ENCODE results near the gene RGS6.

DNA sequence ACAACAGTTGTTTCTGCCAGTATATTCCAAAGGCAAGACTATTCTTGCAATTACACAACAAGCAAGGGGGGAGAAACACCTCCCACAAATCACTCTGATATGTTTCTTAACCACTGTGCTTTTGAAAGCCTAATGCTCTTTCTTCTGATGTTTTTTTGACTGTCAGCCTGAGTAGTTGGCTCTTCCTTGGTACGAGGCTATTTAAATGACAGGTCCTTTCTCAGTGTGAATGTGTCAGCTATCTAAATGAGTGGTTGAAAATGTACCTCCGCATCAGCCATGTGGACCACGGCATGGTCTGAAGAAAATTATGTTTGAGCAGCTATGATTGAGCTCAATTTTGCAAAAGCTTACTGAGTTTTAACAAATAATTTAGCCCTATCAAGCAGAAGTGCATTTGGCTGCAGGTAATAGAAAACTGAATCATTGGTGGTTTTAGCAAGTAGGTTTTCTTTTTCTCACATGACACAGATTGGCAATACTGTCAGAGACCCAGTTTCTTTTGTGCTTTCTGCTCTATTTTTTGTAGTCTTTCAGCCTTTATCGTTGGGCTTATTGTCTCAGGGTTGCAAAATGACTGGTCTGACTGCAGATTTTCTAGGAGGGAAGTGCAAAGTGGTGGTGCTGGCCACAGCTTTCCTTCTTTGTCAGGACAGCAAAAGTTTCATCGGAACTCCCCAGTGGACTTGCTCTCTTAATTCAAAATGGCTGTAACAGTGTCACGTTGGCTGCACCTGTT lies 162.8 kb downstream of the RGS6 start:
- TF ChIP-seq, protein P1, sequence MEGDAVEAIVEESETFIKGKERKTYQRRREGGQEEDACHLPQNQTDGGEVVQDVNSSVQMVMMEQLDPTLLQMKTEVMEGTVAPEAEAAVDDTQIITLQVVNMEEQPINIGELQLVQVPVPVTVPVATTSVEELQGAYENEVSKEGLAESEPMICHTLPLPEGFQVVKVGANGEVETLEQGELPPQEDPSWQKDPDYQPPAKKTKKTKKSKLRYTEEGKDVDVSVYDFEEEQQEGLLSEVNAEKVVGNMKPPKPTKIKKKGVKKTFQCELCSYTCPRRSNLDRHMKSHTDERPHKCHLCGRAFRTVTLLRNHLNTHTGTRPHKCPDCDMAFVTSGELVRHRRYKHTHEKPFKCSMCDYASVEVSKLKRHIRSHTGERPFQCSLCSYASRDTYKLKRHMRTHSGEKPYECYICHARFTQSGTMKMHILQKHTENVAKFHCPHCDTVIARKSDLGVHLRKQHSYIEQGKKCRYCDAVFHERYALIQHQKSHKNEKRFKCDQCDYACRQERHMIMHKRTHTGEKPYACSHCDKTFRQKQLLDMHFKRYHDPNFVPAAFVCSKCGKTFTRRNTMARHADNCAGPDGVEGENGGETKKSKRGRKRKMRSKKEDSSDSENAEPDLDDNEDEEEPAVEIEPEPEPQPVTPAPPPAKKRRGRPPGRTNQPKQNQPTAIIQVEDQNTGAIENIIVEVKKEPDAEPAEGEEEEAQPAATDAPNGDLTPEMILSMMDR (IDR thresholded peaks at IDR 0.05) = no peak
- no peak for TF ChIP-seq POLR2A (IDR thresholded peaks at IDR 0.05)

Data from thyroid gland (tissue), 4 donors.